GM12892 (cell line): ENCODE measurements around the gene HDX. TPM values are rescaled to one million over a fixed set of nuclear protein-coding genes. Genes with fewer than 3 reads are reported as not detected.
A peak's percentile ranks its signal among the peaks of the same experiment; 100 is the strongest.
"Not testable (repeated sequence)": the region's sequence is repeated elsewhere in the genome, so short reads cannot be mapped to it uniquely, and the experiment has no call there.

Experiments used
- DNase-seq: peaks from one replicate; pipeline ENCODE4 v3.0.0; 2011; ENCODE audit not compliant: insufficient read length
- FAIRE-seq: peaks from 2 replicates; lab custom pipeline; 2011; peaks lifted over from hg19 to GRCh38; lab: Jason Lieb, UNC
- POLR2A ChIP-seq: IDR thresholded peaks from 2 replicates; pipeline ENCODE4 v1.6.1; 2011; ENCODE audit warnings: low read depth, low read length, control low read depth
- POLR2AphosphoS5 ChIP-seq: IDR thresholded peaks from 2 replicates; pipeline ENCODE4 v1.6.1; 2011; ENCODE audit warnings: low read depth, low read length, control low read depth
- TAF1 ChIP-seq: IDR thresholded peaks from 2 replicates; pipeline ENCODE4 v1.6.1; 2011; ENCODE audit warnings: low read depth, mild to moderate bottlenecking, control low read depth, low read length, borderline replicate concordance
- polyA plus RNA-seq: library from polyadenylated mRNA; unstranded; fragments of >200 nt; gene quantifications from one replicate; pipeline ENCODE4 v1.2.1, GENCODE V29; 2012; ENCODE audit warnings: missing spikeins, inconsistent platforms; ENCODE audit not compliant: missing spikeins

HDX gene, protein sequence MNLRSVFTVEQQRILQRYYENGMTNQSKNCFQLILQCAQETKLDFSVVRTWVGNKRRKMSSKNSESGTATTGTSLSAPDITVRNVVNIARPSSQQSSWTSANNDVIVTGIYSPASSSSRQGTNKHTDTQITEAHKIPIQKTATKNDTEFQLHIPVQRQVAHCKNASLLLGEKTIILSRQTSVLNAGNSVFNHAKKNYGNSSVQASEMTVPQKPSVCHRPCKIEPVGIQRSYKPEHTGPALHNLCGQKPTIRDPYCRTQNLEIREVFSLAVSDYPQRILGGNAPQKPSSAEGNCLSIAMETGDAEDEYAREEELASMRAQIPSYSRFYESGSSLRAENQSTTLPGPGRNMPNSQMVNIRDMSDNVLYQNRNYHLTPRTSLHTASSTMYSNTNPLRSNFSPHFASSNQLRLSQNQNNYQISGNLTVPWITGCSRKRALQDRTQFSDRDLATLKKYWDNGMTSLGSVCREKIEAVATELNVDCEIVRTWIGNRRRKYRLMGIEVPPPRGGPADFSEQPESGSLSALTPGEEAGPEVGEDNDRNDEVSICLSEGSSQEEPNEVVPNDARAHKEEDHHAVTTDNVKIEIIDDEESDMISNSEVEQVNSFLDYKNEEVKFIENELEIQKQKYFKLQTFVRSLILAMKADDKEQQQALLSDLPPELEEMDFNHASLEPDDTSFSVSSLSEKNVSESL
- polyA plus RNA-seq = 3.9 TPM

DNA sequence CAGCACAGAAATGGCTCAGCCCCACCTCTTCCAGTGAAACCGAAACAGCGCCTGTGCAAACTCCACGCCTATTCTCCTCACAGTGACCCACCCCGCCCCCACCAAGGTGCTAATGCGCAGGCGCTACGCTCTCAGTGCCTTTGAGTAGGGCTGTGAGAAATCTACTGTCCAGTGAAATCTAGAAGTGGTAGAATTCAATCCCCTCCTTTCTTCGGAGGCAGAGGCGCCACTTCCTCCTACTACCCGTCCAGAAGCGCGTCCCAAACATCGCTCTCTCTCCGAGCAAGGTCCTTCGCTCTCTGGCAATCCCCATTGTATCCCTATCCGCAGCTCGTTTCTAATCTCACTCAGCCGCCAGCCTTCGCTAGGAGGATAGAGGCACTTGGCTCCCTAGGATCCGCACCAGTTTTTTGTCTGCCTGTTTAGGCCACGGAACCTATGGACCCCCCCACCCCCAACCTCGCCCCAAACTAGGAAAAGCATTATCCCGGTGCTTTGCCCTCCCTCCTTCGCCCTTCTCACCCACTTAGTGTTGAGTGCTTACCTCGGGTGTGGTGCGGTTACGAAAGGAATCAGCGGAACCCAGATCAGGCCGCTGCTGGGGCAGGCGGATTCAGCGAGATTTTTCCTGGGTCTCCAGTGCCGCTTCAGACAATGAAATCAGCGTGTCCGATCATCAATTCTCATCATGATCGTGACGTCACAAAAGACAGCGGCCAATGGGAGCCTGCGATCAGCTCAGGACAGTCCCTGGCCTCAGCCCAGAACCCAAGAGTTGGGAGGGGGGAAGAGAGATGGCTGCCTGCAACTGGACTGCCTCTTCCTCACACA is at the start of gene HDX:
TSS of gene HDX (minus strand) at position 656 of the 831 bp plus-strand sequence. CDS start 27,056 bp downstream, outside the sequence.
- FAIRE-seq (peak; percentile 76), DNase-seq (peak; percentile 7)
- TF ChIP-seq TAF1 (no peak), POLR2A (0 out of 2 replicates have a peak, but pooled peaks have one; percentile 54), POLR2AphosphoS5 (peak; percentile 60; the same call in 1 of the 2 replicates)

DNA sequence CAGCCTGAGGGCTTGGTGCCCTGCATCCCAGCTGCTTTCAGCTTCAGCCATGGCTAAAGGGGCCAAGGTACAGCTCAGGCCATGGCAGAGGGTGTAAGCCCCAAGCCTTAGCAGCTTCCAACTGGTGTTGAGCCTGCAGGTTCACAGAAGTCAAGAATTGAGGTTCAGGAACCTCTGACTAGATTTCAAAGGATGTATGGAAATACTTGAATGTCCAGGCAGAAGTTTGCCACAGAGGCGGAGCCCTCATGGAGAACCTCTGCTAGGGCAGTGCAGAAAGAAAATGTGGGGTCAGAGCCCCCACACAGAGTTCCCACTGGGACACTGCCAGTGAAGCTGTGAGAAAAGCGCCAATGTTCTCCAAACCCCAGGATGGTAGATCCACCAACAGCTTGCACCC is 39.1 kb upstream of the HDX start:
- FAIRE-seq, DNase-seq: not testable (repeated sequence)

DNA sequence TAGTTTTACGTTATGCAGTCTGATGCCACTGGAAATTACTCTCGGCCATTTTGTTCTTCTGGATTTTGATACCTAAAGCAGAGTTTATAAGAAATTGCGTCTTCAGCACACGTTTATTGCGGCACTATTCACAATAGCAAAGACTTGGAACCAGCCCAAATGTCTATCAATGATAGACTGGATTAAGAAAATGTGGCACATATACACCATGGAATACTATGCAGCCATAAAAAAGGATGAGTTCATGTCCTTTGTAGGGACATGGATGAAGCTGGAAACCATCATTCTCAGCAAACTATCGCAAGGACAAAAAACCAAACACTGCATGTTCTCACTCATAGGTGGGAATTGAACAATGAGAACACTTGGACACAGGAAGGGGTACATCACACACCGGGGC is 35.4 kb upstream of the HDX start:
- FAIRE-seq, DNase-seq: not testable (repeated sequence)

DNA sequence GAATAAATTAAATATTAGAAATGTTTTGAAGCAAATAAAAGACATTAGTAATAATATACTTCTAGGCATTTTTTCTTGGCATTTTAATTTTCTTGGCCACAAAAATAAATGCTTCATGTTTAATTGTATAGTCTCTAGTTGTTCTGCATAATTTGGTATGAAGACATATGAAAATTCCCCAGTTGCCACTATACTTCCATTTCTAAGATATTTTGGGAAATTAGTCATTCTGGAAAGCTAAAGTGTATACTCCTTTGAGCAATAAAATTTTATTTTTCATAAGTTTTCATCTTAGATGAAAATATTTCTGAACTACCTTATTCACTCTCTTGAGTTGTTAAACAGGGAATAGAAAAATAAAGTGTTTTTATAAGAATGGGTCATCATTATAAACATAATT is 13.8 kb downstream of the HDX start:
- FAIRE-seq (no peak), DNase-seq (no peak)
- no peak for TF ChIP-seq POLR2AphosphoS5
- TF ChIP-seq POLR2A = no peak
- TF ChIP-seq TAF1 = no peak

DNA sequence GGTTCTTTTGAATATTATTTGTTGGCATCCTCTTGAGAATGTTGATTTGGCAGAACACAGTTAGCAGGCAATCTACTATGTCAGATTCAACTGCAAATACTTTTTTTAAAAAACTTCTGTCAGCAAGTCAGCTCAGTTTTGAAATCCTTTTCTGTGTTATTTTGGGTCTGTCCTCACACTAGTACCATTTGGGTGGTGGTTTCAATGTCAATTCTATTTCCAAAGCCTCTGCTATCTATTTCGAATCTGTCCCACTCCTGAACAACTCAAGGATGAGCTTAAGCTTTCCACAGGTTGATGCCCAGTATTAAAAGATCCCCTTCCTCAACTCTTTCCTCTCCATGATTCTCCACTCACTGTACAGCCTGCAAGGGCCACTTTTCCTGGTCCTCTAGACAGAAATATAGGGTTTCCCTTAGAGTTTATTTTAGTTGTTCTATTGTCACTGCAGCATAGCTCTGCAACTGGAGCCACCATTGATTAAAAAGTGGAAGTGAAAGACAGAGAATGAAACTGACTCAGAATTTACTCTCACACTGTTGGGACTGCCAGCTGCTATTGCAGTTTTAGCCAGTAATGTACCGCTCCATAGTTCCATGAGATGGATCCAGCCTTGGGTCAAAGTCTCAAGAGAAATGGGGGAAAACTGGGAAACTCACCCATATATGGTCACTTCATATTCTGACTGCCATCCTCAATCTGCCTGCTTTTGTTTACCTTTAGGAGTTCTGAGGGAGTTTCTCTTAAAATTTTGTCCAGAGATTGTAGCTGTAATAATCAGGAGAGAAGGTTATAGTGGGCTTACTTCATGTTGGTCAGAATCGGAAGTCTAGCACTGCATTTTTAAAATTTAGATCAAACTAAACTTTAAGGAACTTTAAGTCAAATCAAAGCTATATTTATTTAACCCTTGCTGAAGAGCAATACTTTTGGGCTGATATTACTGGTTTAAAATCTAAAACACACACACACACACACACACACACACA is 14.6 kb downstream of the HDX start:
- FAIRE-seq (peak; percentile 83), DNase-seq (no peak)
- TF ChIP-seq POLR2AphosphoS5 (no peak), TAF1 (no peak), POLR2A (no peak)

DNA sequence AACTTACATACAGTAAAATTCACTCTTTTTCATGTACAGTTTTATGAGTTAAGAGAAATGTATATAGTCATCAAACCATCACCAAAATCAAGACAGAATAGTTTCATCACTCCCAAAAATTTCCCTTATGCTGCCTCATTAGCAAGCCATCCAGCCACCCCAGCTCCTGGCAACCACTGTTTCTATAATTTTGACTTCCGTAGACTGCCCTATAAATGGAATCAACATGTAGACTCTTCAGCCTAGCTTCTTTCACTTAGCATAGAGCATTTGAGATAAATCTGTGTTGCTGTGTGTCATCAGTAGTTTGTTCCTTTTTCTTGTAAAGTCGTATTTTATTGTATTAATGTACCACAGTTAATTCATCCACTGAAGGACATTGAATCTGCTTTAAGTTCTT is 23.2 kb downstream of the HDX start:
- DNase-seq = no peak
- no peak for FAIRE-seq
- TF ChIP-seq POLR2AphosphoS5 = no peak
- TF ChIP-seq POLR2A = no peak
- TF ChIP-seq TAF1 = no peak

DNA sequence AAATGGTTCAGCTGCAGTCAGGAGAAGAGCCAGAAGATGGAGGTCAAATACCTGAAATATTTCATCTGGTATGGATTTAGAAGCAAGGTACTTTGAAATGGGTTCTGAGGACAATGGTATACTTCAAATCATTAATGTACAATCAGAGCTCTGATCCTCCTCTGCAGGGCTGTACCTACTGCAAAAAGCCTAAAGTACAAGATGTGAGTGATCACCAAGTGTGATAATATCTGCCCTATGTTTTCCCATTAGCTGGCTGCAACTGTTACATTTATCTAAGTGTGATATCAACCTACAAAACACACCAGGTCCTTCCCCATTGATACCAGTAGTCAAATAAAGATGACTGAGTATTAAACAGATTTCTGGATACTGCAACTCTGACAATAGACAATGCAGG is 25.1 kb downstream of the HDX start:
- FAIRE-seq (no peak), DNase-seq (no peak)
- TF ChIP-seq POLR2AphosphoS5 (no peak), TAF1 (no peak), POLR2A (no peak)

DNA sequence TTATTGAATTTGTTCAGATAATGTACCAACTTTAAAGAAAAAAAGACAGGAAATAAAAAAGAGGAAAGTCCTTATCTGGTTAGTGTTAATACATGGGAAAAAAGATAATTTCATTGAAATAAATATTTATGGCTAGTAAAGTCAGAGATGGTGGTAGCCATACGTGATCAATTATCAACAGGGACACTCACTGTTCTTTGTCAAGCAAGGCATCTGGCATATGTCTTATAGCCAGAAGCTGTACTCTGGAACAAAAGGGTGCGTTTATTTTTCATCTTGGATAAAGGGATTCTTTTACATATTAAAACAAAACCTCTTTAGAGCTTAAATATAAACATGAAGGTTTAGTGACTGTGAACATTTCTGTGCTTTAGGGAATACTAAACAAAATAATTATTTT is 26.7 kb downstream of the HDX start:
- FAIRE-seq = no peak
- no peak for DNase-seq
- TF ChIP-seq TAF1 = no peak
- no peak for TF ChIP-seq POLR2A
- no peak for TF ChIP-seq POLR2AphosphoS5

DNA sequence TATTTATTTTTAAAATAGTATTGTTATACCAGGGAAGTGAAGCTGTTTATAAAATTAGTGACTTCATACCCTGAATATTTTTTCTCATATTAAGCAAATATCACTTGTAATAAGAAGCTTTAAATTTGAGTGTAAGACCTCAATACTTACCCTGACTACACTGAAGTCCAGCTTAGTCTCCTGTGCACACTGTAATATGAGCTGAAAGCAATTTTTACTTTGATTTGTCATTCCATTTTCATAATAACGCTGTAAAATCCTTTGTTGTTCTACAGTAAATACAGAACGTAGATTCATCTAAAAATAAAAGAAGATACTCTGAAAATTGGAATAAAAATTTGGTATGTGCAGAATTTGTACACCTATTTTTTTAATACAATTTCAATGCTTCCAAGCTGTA is 27.2 kb downstream of the HDX start:
- no peak for TF ChIP-seq POLR2A
- TF ChIP-seq TAF1 = no peak
- no peak for TF ChIP-seq POLR2AphosphoS5
- DNase-seq (no peak), FAIRE-seq (no peak)

DNA sequence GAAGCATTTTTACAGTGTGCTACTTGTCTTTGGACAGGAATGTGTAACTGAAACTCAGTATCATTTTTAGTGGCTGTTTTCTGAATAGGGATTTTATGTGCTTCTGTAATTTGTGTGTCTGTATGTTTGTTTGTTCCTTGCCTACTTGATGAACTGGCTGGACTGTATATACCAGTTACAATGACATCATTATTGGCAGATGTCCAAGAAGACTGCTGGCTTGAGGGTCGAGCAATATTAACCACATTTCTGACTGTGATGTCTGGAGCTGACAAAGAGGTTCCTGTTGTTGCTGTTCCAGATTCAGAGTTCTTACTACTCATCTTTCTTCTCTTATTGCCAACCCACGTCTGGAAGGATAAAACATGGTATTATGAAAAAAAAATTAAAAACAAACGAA is 33.0 kb downstream of the HDX start:
- DNase-seq (no peak), FAIRE-seq (peak; percentile 5)
- TF ChIP-seq POLR2AphosphoS5 = no peak
- TF ChIP-seq POLR2A = no peak
- no peak for TF ChIP-seq TAF1

DNA sequence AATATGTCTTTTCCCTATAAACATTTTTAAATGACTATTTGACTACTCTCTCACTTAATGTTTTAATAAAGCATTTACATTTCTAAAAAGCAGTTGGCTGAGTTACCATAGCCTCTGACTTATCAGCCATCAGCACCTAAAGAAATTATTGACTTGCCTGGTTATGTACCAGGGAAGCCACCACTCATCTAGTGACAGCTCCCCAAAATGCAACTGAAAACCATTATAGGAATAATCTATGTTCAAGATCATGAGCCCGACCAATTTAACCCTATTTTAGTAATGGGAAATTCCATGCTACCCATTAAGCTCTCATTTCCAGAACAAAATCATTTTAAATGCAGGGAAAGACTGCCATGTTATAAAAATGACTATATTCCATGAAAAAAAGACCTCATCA is 34.4 kb downstream of the HDX start:
- DNase-seq (no peak), FAIRE-seq (no peak)
- no peak for TF ChIP-seq POLR2A
- TF ChIP-seq POLR2AphosphoS5 = no peak
